Activated naive CD4-positive, alpha-beta T cell treated with anti-CD3 and anti-CD28 coated beads for 36 hours (primary cell): ENCODE measurements around the gene FOXA3. TPM values are rescaled to one million over a fixed set of nuclear protein-coding genes. Genes with fewer than 3 reads are reported as not detected.
A peak's percentile ranks its signal among the peaks of the same experiment; 100 is the strongest.

Experiments
- CTCF ChIA-PET: fragments of 350-600 bp; sonication (Branson Sonifier 250); formaldehyde crosslinking; loops from one replicate; lab custom pipeline; 2021; ENCODE audit warnings: antibody characterized with exemption; lab: Charles Lee
- DNase-seq: peaks from one replicate; pipeline ENCODE4 v3.0.0-alpha.2; 2020
- H3K27ac Mint-ChIP-seq: one replicate; pipeline ENCODE4 v1.8.0; 2021; ENCODE audit warnings: mild to moderate bottlenecking, mixed read lengths
- H3K27me3 Mint-ChIP-seq: one replicate; pipeline ENCODE4 v1.8.0; 2021; ENCODE audit warnings: low read depth, mixed read lengths
- H3K36me3 Mint-ChIP-seq: one replicate; pipeline ENCODE4 v1.8.0; 2021; ENCODE audit warnings: low read depth, mixed read lengths
- H3K4me1 Mint-ChIP-seq: one replicate; pipeline ENCODE4 v1.8.0; 2021; ENCODE audit warnings: low read depth, mixed read lengths
- H3K4me3 Mint-ChIP-seq: one replicate; pipeline ENCODE4 v1.8.0; 2021; ENCODE audit warnings: mild to moderate bottlenecking, moderate library complexity, mixed read lengths
- H3K9me3 Mint-ChIP-seq: one replicate; pipeline ENCODE4 v1.8.0; 2021; ENCODE audit warnings: mixed read lengths
- intact Hi-C: fragments of 100-400 bp; cut with micrococcal nuclease; formaldehyde crosslinking; loops from one replicate; pipeline ENCODE4 v1.15.1; 2023
- total RNA-seq, 2 experiments: library from RNA; stranded (reverse); gene quantifications; one replicate each; pipeline ENCODE4 v1.2.3, GENCODE V29; 2021

The FOXA3 gene
- total RNA-seq, 2 experiments from 2014 or later: 0.20 TPM; not detected in 1

DNA sequence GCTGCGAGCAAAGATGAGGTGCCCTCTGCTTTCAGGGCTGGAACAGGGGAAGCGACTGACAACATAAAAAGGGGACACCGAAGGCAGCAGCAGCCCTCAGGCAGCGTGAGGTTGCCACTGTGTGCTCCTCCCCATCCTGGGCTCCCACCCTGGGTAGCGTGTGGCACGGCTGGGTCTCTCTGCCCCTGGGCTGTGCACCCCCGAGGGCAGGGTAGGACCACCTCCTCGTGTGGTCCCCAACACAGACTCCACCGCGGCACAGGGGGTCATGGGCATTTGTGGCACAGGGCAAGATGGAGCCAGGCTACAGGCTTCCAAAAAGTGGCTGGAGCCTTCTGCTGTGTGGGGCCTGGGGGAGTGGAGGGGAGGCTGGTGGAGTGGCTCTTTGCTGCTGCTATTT is 42.6 kb upstream of the FOXA3 start:
- Mint-ChIP-seq H3K9me3 (no peaks in the 10 kb centered on the region), H3K4me3 (no peak overlapping the region), H3K36me3 (peaks cover 18% of the 10 kb centered on the region), H3K4me1 (peaks cover 9% of the 10 kb centered on the region), H3K27ac (no peak overlapping the region), H3K27me3 (no peaks in the 10 kb centered on the region)
- CTCF ChIA-PET: no interaction called here
- DNase-seq: no peak
- intact Hi-C loops: no loop called here

DNA sequence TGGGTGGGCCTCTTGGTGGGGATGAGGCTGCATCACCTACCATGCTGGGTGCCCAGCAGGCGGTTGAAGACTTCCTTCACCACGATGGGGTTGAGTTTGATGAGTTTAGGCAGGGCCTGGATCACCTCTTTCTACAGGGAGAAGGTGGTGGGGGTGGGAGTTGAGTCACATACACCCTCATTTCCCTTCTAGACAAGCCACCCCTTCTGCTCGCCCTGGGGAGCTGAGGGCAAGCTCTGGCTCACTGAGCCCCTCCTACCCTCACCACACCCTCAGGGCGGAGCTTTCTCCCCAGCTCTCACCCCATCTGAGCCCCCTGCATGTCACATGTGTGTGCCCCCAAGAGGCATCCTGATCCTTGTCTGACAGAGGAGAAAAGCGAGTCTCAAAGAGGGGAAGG is 41.4 kb upstream of the FOXA3 start:
- Mint-ChIP-seq H3K27me3 (no peaks in the 10 kb centered on the region), H3K9me3 (no peaks in the 10 kb centered on the region), H3K4me3 (no peak overlapping the region), H3K36me3 (peaks cover 22% of the 10 kb centered on the region), H3K4me1 (peaks cover 5% of the 10 kb centered on the region), H3K27ac (no peak overlapping the region)
- DNase-seq: no peak
- CTCF ChIA-PET: interaction anchor here (0.9 kb wide), 2 partner anchors 9 to 60 kb away, joined by 3 to 5 read pairs; no protein-coding TSS in a partner anchor
- intact Hi-C loops: no loop called here

DNA sequence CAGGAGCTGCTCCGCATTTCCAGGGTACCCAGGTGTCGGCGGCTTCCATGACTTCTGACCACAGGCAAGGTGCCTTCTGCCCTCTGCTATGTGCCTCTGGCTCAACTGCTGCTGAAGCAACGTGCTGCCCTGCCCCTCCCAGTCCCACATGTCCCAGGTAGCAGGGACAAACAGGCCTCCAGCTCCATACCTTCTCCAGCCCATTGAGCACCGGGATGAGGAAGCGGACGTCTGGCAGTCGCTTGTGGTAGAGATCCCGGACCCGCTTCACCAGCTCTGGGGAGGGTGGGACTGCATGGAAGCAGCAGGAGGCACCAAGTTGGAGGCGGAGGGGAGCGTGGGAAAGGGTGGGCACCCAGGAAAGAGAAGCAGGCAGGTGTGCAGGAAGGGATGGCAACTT is 40.9 kb upstream of the FOXA3 start:
- CTCF ChIA-PET: interaction anchor here (0.9 kb wide), 1 partner anchor 60 kb away, joined by 5 read pairs; no protein-coding TSS in a partner anchor
- no peak overlapping the region for H3K27ac Mint-ChIP-seq
- H3K27me3 Mint-ChIP-seq: no peaks in the 10 kb centered on the region
- peaks cover 5% of the 10 kb centered on the region for H3K4me1 Mint-ChIP-seq
- H3K9me3 Mint-ChIP-seq: no peaks in the 10 kb centered on the region
- H3K4me3 Mint-ChIP-seq: no peak overlapping the region
- intact Hi-C loops: no loop called here
- DNase-seq: no peak
- peaks cover 25% of the 10 kb centered on the region for H3K36me3 Mint-ChIP-seq

DNA sequence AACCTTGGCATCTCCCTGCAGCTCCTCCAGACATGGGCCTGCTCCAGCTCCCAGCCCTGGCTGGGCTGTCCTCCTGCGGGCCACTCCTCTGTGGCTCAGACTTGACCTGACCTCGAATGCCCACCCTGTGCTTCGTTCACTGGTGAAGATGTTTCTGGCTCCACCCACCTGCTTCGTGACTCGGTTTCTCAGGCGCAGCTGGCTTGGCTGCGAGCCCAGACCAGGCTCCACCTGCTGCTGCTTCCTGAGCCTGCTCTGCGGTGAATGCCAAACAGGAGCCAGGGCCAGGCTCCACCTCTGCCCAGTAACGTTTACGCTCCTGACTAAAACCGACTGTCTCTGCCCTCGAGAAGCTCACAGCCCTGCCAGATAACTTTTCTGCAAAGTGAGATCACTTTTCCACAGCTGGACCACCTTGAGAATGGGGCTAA is 40.1 kb upstream of the FOXA3 start:
- no peak overlapping the region for H3K27ac Mint-ChIP-seq
- H3K9me3 Mint-ChIP-seq: no peaks in the 10 kb centered on the region
- no peak overlapping the region for H3K4me3 Mint-ChIP-seq
- no peaks in the 10 kb centered on the region for H3K27me3 Mint-ChIP-seq
- H3K4me1 Mint-ChIP-seq: peaks cover 5% of the 10 kb centered on the region
- intact Hi-C loops: no loop called here
- no peak for DNase-seq
- peaks cover 31% of the 10 kb centered on the region for H3K36me3 Mint-ChIP-seq
- CTCF ChIA-PET: interaction anchor here (0.8 to 1.0 kb wide), 2 partner anchors 11 to 59 kb away, joined by 3 read pairs; no protein-coding TSS in a partner anchor

DNA sequence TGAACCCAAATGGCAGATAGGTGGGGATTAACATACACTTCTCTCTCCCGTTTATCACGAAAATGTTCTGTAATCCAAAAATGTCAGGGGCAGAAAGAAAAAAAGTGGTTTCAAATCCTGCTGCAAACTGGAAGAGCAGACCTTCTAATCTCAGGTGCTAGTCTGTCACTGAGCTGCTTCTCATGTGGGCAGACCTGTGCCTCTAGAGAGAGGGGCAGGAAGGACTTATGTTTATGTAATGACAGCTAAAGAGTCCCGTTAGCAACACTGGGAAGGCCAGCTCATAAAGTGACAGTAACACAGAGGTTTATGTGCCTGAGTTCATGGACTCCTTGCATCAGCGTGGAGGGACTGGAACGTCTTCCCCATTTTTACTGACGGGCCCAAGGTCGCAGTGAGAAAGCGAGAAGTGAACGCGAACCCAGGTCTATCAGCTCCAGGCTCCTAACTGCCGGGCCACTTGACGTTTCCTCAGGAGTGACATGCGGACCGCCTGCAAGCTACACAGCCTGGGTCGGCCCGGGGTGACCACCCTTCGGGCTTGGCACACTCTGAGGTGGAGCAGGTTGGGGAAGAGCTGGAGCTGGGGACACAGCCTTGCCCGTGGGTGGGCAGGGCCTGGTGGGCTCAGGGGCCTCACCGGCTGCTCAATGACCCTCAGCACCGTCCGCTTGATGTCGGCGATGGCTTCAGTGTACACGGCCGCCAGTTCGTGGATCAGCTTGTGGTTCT is 39.4 kb upstream of the FOXA3 start:
- H3K27me3 Mint-ChIP-seq: no peaks in the 10 kb centered on the region
- H3K27ac Mint-ChIP-seq: peak overlapping the region; percentile 4
- intact Hi-C loops: no loop called here
- no peak overlapping the region for H3K4me3 Mint-ChIP-seq
- no peaks in the 10 kb centered on the region for H3K9me3 Mint-ChIP-seq
- peaks cover 5% of the 10 kb centered on the region for H3K4me1 Mint-ChIP-seq
- CTCF ChIA-PET: interaction anchor here (0.8 to 1.0 kb wide), 2 partner anchors 11 to 58 kb away, joined by 3 read pairs; no protein-coding TSS in a partner anchor
- DNase-seq: no peak
- H3K36me3 Mint-ChIP-seq: peaks cover 36% of the 10 kb centered on the region

DNA sequence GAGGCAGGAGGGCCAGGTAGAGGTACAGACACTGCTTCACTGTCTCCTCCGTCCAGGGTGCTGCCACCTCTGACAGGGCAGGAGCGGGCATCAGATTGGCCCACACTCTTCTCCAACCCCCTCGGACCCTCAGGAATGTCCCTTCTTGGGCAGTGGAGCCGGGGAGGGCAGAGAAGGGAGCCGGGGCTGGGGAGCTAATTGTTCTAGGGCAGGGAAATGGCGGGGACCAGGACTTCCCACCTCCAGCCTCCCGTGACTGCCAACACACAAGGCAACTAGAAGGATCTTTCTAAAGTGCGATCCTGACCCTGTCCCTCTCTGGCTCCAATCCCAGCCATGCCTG is 38.9 kb upstream of the FOXA3 start:
- CTCF ChIA-PET: no interaction called here
- no peak for DNase-seq
- intact Hi-C loops: no loop called here
- no peak overlapping the region for H3K4me3 Mint-ChIP-seq
- H3K27me3 Mint-ChIP-seq: no peaks in the 10 kb centered on the region
- peaks cover 5% of the 10 kb centered on the region for H3K4me1 Mint-ChIP-seq
- peaks cover 40% of the 10 kb centered on the region for H3K36me3 Mint-ChIP-seq
- no peak overlapping the region for H3K27ac Mint-ChIP-seq
- no peaks in the 10 kb centered on the region for H3K9me3 Mint-ChIP-seq

DNA sequence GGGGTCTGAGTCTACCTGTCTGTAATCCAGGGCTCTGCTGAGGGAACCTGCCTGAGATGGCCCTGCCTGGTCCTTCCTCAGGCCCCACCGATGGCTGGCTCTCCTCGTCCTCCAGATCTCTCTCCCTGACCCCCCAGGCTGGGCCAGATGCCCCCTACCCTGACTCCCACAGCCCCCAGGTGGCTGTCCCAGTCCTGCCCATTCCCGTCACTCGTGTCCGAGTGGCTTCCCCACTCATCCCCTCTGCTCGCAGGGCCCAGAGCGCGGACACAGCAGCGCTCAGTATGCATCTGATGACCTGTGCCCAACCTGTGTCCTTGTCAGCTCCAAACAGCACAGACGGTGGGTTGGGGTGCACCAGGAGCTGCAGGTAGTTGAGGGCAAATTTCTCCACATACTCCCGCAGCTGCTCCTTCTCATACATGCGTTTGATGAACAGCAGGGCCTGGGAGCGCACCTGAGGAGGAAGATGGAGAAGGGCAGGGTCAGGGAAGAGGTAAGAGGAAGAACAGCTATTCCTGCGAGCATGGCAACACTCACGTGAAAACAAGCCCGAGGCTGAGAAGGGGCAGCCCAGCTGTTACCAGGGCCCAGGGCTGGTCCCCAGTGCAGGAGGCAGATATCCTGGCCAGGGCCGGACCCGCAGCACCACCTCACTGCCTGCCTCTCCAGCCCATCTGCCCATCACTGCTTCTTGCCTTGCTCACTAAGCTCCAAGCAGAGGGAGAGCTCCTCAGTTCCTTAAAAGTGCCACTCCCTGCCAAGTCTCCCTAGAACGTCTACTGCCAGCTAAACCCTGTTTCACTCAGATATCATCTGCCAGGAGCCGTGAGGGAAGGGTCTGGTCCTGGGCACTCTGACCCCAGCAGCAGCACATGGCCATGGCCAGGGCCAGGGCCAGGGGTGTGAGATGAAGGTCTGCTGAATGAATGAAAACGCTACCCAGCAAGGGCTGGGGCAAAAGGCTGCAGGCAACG is 37.9 kb upstream of the FOXA3 start:
- Mint-ChIP-seq H3K36me3 (peaks cover 43% of the 10 kb centered on the region), H3K9me3 (no peaks in the 10 kb centered on the region), H3K27me3 (no peaks in the 10 kb centered on the region), H3K4me1 (peaks cover 4% of the 10 kb centered on the region), H3K4me3 (no peak overlapping the region), H3K27ac (no peak overlapping the region)
- no peak for DNase-seq
- CTCF ChIA-PET: interaction anchor here (0.7 kb wide), 1 partner anchor 12 kb away, joined by 3 read pairs; no protein-coding TSS in a partner anchor
- intact Hi-C loops: no loop called here

DNA sequence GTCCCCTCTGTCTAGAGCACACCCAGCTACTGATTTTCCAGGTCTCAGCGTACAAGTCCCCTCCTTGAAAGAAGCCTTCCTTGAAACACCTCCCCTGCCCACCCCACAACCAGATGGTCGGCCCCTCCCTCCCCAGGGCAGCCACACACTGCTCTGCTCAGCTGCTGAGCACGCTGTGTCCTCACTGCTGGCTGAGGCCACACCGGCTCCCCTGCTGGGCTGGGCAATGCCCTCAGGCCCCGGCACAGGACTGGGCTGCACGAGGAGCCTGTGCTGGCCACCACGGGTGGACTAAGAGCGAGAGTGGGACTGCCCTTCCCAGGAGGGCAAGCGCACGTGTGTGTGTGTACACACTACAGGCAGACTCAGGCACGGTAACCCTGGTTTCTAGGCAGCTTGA is 37.2 kb upstream of the FOXA3 start:
- CTCF ChIA-PET: interaction anchor here (1.6 kb wide), 1 partner anchor 14 kb away, joined by 4 read pairs; no protein-coding TSS in a partner anchor
- Mint-ChIP-seq H3K4me3 (no peak overlapping the region), H3K27me3 (no peaks in the 10 kb centered on the region), H3K4me1 (peaks cover 2% of the 10 kb centered on the region), H3K27ac (no peak overlapping the region), H3K36me3 (peaks cover 44% of the 10 kb centered on the region), H3K9me3 (no peaks in the 10 kb centered on the region)
- intact Hi-C loops: no loop called here
- no peak for DNase-seq

DNA sequence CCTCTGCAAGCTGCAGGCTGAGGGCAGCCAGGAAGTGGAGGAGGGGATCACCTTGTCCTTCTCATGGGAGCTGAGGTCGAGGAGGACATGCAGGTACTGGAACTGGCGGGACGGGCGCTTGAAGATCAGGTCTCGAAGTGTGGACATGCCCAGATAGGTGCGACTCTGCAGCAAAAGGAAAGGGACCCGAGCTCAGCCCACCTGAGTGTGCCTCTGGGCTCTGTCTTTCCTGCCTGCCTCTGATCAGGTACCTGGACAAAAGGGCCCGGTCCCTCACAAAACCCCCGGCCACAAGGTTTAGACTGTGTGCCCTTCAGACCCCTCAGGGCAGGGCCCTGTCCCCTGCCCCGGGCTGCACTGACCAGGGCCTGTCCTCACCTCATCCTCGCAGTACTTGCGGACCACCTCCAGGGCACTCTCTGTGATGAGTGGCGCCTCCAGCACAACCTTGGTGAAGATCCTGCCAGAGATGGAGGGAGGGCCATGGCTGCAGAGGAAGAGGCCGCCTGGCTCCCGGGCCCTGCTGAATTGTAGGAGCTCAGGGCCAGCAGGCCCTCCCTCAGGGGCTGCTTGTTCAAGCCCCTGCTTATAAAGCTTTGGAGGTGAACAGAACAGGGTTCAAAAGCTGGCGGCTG is 36.5 kb upstream of the FOXA3 start:
- H3K9me3 Mint-ChIP-seq: no peaks in the 10 kb centered on the region
- DNase-seq: no peak
- H3K27me3 Mint-ChIP-seq: no peaks in the 10 kb centered on the region
- no peak overlapping the region for H3K4me3 Mint-ChIP-seq
- intact Hi-C loops: no loop called here
- peaks cover 48% of the 10 kb centered on the region for H3K36me3 Mint-ChIP-seq
- no peak overlapping the region for H3K27ac Mint-ChIP-seq
- H3K4me1 Mint-ChIP-seq: peaks cover 2% of the 10 kb centered on the region
- CTCF ChIA-PET: interaction anchor here (0.8 to 1.6 kb wide), 2 partner anchors 11 to 14 kb away, joined by 3 to 4 read pairs; no protein-coding TSS in a partner anchor

DNA sequence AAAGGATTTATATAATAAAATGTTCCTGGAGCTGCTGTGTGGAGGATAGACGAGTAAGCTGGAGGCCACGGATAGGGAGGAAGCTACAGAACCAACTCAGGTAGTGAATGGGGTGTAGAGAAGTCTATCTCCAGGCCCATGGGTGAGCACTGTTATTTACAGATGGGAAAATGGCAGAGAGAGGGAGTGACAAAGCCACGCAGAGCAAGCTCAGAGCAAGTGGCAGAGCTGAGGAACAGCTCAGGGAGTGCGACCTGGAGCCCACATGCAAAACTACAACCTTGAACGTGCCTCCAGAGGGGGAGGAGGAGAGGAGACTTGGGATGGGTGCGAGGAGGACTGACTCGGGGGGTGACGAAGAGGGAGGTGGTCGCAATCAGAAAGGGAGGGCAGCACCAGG is 35.6 kb upstream of the FOXA3 start:
- peaks cover 47% of the 10 kb centered on the region for H3K36me3 Mint-ChIP-seq
- H3K27ac Mint-ChIP-seq: peak overlapping the region; percentile 21
- DNase-seq: no peak
- H3K4me1 Mint-ChIP-seq: peaks cover 2% of the 10 kb centered on the region
- no peaks in the 10 kb centered on the region for H3K27me3 Mint-ChIP-seq
- no peak overlapping the region for H3K4me3 Mint-ChIP-seq
- no peaks in the 10 kb centered on the region for H3K9me3 Mint-ChIP-seq
- intact Hi-C loops: no loop called here
- CTCF ChIA-PET: interaction anchor here (1.6 kb wide), 1 partner anchor 15 kb away, joined by 4 read pairs; no protein-coding TSS in a partner anchor

DNA sequence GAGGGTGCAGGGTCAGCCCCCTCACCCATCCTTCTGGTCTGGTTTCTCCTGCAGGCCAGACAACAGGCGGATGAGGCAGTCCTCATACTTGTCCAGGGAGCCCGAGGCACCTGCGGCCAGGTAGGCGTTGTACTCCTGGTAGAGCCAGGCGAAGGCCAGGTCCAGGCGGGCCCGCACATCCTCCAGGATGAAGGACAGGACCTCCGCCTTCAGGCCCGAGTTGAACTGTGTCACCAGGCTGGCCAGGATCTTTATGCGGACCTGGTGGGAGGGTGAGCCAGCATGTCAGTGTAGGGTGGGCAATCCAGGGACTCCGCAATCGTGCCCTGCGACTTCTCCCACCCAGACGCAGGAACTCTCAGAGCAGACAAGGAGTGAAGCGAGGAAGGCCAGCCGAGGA is 35.2 kb upstream of the FOXA3 start:
- intact Hi-C loops: no loop called here
- DNase-seq: no peak
- Mint-ChIP-seq H3K27ac (no peak overlapping the region), H3K4me1 (peaks cover 2% of the 10 kb centered on the region), H3K4me3 (no peak overlapping the region), H3K9me3 (no peaks in the 10 kb centered on the region), H3K36me3 (peaks cover 47% of the 10 kb centered on the region), H3K27me3 (no peaks in the 10 kb centered on the region)
- CTCF ChIA-PET: no interaction called here

DNA sequence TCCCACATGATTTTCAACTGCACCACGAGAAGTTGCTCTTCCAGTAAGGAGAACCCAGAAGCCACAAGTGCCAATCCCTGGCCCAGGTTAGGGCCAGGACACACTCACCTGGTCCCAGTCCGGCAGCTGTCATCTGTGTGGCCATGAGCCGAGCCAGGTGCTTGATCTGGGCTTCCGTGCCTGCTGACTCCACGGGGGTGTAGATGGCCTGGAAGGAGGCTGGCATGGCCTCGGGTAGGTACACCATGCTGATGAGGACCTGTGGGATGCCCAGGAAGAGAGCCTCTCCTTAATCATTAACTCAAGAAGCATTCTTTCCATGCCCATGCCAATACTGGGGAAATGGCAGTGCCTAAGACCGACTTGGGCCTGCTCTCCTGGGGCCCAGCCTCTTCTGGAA is 29.2 kb upstream of the FOXA3 start:
- H3K9me3 Mint-ChIP-seq: no peaks in the 10 kb centered on the region
- no peak overlapping the region for H3K27ac Mint-ChIP-seq
- H3K4me3 Mint-ChIP-seq: no peak overlapping the region
- no peaks in the 10 kb centered on the region for H3K4me1 Mint-ChIP-seq
- no peaks in the 10 kb centered on the region for H3K27me3 Mint-ChIP-seq
- DNase-seq: no peak
- CTCF ChIA-PET: no interaction called here
- intact Hi-C loops: no loop called here
- peaks cover 50% of the 10 kb centered on the region for H3K36me3 Mint-ChIP-seq
